Renal pelvis (tissue), 4 donors: Measurements from ENCODE around the gene ZBTB18. TPM values are rescaled to one million over a fixed set of nuclear protein-coding genes. Genes with fewer than 3 reads are reported as not detected.

Source experiments
- DNase-seq: peaks from one replicate; pipeline ENCODE4 v3.0.0-alpha.2; 2013
- polyA plus RNA-seq, 3 donors: library from polyadenylated mRNA; unstranded; fragments of 120-200 nt; gene quantifications; one replicate each; pipeline ENCODE4 v1.2.1, GENCODE V29; 2013; ENCODE audit not compliant: insufficient read length in 3 of 3

ZBTB18 gene
- polyA plus RNA-seq, 3 donors = 22.3 to 25.6 (median 25.2) TPM

DNA sequence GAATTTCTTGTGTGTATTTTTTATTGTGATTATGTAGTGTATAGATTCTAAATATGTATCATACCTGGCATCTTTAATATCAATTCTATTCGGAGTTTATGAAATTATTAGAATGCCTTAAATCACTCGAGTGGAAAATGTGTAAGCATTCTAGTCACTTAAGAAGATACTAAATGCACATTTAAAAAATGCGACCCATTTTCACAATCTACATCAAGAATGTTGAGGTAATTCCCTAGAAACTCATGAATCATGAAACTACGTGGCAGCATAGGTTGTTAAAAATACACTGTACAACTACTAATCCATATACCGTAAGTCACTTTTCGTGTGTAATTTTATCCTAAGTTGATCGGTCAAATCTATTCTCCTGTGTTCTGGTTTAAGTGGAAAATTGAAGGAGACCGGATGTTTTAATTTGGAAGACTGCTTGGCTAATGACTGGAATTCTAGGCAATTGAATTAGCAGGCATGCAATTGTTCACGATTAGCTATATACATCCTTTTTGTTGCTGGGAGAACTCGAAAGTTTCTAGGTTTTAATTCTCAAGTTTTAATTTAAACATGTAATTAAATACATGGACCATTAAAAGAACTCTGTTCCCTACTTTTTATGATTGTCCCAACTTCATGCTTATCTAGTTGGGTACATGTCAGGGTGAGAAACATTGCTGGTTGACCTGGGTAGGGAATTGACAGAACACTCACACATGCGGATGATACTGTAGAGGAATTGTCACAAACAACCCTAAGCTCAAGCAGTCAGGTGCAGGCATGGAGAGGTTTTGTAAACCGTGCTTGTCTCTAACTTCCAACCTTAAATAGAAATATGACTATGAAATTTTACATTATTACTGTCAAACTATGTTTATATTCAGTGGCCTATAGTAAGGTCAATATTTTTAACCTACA is 6.6 kb downstream of the ZBTB18 start:
- DNase-seq = no peak

DNA sequence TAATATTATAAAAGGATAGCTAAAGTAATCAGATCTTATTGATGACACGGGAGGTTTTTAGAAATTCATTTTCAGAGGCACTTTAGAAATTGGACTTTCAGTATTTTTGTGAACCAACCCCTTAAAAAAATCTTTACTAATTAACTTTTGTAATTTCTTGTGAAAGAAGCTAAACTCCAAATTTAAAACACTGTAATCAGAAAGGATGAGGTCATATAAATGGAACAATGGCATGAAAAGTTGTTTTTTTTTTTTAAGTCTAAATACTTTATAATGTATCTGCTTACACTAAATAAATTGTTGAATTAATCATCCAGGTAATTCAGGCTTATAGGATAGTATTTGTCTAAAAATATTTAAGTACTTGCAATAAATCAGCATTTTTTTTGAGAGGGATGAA is 9.0 kb downstream of the ZBTB18 start:
- DNase-seq = no peak

DNA sequence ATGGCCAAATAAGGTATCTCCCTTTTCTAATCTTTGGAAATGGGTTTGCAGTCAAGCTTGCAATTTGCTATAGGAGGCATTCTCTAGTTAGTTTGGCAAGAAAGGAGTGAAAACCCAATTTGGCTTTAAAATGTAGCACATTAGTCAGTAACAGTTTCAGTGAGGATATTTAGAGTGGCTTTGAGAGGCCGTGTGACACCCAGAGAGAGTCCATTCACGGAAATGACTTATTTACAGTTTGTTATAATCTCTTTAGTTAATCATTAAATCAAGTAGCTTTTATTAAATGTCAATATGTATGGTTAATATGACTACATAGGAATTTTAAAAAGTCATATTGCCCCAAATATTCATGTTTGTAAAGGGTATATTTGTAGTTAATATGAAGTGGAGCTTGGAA is 9.6 kb downstream of the ZBTB18 start:
- DNase-seq = no peak

DNA sequence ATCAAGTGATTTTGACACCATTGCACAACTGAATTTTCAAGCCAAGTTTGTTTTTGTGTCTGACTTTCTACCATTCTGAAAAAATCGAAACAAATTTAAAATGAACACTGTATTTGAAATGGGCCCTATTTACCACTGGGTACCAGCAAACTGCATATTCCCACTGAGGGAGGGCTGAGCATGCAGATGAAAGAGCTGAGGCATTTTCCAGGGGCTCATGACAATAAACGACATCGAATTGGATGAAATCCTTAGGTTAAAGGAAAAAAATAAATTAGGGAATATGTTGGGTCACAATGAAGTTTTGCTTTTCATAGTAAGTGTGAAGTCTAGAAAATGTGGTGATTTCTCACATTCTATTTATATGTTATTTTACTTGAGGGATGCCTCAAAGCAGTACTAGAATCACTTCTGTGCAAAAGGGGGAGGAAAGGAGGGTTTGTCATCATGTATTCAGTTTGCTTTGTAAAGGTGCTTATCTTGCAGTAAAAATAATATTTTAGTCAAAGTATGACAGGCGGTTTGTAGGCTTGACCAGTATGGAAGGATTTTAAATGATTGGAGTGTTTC is 11.2 kb downstream of the ZBTB18 start:
- no peak for DNase-seq

DNA sequence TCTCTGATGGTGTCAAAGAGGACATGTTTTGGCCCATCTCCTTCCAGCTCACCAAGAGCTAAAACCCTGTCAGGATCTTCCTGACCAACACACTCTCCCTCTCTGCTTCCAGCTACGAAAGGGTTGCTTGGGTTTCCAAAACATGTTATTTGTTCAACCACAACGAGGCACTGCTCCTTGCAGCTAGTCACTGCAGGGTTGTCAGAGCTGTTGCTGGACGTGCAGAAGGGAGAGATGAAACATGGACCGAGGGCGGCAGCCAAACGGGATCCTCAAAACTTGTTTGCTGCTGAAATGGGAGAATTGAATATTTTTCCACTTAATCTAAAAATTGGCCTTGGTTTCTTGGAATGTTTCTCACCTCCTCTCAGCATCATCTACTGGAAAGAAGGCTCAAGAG is 12.4 kb downstream of the ZBTB18 start:
- DNase-seq = no peak

DNA sequence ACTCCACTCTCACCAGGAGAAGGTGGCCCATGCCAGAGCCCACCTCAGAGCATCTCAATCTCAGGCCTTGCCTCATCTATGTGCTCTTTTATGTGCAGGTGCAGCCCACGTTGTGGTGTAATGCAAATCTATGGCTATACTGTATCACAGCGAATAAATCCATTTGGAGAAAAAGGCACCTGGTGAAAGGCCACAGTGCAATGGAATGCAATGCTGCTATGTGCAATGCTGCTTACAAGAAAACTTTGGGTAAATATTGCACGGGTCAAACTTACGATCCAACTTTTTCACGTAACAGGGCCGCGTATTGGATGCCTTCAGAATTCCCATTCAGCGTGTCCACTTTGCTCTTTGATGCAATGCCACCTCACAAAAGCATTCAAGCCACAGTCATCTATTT is 13.5 kb downstream of the ZBTB18 start:
- no peak for DNase-seq

DNA sequence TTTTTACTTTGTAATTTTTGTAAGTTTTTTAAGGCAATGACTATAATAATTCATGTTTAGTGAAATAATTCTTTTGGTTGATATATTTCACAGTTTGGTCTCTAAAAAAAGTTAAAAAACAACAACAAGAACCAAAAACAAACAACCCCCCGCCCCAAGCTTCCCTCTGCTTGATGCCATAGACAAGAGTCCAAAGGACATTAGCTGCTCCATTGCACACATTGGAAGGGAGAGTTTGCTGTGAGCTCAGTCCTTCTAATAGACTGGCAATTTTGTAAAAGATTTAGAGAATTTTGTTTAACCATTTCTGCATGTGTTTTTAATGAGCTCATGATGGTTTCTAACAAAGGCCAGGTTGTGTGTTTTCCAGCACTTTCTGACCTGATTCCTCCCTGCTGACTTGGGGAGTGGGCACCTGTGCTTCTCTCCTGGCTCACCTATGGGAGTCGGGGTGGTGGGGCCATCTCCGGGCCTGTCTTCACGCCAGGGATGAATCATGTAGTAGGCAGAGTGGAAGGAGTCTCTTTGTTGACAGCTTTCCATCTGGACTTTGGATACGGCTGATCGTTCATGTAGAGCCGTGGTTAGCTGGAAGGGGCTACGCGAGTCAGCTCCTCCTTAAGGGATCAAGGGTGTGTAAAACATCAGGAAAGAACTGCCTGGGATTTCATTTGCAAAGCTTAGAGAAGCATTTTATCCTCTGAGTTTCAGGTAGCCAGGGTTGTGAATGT is 14.1 kb downstream of the ZBTB18 start:
- no peak for DNase-seq

DNA sequence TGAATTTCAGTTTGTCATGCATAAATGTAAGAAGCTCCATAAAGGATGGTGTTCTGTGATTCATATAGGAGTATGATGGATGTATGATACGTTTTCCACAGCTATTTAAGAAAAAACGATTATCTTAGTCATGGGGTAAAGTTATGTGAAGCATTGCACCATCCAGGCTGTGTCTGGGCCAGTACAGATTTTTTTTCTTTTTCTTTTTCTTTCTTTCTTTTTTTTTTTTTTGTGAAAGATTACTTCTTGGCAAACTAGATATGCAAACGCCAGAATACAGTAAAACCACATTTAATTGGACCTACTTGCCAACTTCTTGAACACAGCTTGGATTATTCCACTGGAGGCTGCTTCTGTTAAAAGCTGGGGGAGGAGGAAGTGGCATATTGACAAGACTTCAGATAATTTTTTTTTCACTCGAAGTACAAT is 14.9 kb downstream of the ZBTB18 start:
- no peak for DNase-seq

DNA sequence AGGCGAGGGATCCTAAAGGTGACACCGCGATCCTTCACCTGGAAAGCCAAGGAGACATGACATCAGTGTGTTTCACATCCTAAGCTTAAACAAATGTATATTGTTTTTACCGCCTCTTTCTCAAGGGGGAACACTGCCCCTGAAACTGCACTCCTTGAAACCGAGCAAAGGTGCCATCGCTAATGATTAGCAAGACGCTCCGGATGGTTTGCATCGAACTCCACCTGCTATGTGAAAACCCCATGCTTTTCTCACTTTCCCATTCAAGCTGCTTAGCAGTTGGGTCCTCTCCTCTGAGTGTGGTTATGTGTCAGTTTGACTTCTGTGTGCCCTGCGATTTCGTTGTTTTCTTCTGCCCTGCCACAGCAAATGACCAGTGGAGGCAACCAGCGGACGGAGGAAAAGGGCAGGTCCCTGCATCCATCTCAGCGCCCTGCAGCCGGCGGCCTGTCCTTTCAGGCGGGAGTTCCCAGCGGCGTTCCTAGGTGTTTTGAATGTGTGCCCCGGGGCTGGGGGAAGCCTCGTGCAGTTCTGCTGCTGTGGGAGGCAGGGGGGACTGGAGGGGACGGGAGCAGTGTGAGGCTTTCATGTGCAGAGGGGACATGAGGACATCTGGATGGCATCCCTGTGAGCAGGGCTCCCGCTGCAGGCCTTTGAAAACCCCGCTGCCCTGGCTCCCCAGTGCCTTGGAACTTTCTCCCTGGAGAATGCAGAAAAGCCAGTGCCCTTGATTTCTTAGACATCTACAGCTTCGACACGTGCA is 16.1 kb downstream of the ZBTB18 start:
- no peak for DNase-seq

DNA sequence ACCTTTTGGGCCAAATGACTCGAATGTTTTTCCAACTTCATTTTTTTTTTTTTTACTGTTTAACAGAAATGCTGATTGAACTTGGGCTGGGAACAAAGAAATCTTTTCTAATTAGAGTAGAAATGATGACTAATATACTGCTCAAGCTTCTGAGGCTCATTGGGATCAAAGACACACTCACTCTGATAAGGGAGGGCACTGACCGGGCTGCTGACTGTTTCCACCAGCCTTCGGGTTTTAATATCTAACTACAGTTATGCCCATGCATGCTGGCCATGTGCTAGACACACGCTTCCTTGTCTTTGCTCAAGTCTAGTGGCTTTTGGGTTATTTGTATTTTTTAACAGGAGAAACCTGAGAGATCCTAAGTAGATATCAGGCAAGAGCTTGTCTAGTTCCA is 16.8 kb downstream of the ZBTB18 start:
- DNase-seq = no peak

DNA sequence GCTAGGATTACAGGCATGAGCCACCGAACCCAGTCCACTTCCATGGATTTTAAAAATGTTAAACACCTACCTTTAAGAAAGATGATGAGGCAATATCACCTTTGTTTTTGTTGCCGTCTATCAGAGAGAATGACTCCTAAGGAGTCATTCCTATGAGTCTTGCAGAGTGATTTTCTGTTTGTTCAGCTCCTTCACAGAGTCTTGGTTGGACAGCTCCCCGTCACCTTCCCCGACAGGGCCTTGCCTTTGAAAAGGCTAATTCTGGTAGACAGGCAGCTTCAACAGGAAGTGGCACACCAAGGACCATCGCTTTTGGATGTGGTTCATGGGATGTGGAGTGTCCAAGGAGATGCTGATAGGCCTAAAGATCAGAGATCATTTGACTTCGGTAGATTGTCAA is 17.5 kb downstream of the ZBTB18 start:
- DNase-seq = no peak

DNA sequence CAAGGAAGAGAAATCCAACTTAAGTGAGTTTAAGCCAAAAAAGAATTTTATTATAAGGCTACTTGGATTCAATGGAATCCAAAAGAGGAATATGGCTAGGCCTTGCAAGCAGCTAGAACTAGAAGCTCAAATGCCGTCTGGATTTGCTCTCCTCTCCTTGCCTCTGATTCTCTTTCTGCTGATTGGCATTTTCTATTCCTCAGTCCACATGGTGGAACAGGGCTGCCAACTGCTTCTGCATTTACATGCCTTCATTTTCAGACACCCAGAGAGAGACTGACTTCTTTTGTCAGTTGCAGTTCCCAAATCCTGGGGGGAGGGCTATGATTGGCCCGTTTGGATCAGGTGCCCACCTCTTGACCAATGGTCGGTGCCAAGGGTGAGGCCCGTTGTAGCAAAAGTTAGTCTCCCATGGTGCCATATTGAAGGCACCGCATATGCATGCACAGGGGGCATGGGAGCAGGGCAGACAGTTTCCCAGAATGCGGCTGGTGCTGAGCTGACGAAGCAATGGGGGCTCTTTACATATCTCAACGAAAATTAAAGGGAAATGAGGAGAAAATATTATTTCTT is 18.3 kb downstream of the ZBTB18 start:
- DNase-seq = no peak

DNA sequence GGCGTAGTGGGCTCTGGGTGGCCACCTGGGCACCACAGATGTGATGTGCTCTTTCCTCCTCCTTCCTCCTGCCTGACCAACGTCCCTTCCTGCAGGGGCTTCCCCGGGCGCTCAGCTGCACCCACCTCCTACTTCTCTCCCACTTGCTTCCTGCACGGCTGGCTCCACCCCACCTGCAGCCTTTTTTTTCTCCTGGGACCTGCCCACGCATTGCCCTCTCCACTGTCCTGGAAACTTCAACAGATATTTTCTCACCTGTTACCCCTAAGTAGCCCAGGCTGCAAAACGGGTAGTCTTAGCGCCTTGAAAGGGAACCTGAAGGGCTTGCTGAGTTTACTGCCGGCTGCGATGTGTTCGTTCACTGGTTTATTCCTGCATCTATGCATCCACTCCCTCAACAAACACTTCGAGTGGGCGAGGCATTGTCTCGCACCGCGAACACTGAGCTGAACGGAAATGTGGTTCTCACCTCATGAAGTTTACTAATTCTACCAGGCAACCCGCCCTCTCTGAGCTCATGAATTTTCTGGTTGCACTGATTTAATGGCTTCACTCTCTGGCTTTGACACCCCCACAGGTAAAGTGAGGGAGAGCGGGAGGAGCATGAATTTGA is 23.6 kb downstream of the ZBTB18 start:
- no peak for DNase-seq

DNA sequence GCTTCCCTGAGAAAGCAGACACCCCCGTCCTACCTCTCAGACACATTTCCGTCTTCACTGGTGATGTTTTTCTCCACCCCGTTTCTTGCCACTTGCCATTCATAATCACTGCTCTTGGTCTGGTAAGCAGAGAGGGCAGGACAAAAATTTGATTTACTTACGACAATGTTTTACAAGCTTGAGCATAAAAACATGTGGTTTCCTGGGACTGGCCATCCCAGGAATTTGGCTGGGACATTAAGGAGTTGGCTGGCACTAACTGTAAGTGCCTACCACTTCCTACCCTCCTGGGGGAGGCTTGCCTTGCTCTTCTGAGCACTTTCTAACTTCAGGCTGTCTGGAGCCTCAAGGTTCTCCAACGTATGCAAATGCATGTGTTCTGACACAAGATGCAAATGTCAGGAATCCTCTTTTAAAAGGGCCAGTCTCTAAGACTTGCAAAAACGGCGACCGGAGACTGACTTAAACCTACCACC is 24.2 kb downstream of the ZBTB18 start:
- no peak for DNase-seq

DNA sequence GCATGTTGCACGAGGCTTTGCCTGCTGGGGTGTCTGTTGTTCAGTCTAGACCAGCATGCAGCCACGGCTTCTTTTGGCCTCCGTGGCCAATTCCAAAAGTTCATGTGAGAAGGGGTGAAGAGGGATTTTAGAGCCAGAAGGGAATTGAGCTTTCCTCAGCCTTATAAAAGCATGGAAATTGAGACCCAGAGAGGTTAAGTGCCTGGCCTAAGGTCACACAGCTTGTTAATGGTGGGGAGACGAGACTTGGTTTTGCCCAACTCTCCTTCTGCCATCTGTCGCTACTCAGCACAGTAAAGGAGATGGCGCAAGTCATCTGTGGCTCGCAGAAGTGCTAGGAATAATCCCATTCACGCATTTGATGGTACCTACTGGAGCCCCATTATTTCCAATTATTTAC is 25.7 kb downstream of the ZBTB18 start:
- no peak for DNase-seq

DNA sequence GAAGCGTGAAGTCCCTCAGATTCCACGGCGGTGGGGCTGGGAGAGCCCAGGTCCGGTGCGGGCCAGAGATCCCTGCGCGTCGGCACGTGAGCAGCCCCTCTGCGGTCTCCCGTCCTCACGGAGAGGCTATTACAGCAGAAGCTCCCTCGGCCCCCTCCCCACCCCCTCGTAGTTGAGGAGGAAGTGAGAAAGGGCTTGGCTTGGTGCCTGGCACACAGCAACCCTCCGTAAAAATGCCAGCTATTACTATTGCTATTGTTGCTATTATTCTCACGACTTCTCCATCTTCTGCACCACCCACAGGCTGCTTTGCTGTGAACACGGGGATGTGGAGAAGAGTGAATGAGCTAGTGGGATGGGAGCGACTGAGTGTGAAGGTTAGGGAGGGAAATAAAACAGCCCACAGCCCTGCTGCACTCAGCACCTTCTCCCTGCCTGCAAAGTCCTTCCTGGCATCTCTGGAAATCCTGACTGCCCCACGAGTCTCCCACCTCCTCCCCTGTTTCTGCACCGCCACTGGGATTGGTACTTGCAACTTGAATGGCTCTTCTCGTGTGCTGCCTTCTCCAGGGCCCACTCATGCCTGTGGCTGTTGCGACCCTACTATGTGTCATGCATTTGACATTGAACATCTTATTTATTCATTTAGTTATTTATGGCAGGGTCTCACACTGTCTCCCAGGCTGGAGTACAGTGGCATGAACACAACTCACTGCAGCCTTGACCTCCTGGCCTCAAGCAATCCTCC is 26.6 kb downstream of the ZBTB18 start:
- DNase-seq = no peak

DNA sequence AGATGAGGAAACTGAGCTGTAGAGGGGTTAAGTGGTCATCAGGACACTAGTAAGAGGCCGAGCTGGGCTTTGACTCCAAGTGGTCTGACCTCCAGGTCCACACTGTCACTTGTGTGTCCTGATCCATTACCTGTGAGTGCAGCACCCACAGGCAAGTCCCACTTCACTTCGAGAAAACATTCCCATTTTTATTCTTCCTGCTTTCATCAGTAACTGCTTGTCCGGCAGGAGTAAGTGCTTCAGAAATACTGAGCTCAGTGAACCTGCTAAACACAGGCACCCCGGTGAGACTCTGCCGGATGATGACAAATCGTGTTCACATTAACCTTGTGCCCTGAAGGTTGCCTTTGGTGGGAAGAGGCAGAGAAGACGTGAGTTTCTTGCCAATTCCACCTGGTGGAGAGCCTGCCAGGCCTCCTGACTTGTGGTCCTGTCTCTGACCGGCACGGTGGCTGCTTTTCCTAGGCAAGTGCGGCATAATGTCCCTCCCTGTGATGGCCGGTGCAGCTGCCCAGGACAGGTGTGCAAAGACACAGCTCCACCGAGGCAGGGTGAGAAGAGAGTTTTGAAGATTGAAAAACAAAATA is 29.4 kb downstream of the ZBTB18 start:
- no peak for DNase-seq

DNA sequence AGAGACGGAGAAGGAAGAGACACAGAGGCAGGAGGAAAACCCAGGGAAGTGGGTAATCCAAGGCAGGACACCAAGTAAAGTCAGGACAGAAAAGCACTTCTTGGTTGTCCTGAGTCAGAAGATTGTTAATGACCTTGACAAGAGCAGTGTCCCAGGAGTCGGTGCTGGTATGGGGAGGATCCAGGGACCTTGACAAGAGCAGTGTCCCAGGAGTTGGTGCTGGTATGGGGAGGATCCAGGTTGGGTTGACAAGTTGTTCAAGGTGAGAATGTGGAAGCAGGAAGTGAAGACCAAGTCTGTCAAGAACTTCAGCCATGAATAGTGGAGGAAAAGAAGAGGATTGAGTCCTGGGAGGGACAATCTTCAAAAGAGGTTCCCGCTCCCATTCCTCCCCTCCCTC is 31.9 kb downstream of the ZBTB18 start:
- no peak for DNase-seq

DNA sequence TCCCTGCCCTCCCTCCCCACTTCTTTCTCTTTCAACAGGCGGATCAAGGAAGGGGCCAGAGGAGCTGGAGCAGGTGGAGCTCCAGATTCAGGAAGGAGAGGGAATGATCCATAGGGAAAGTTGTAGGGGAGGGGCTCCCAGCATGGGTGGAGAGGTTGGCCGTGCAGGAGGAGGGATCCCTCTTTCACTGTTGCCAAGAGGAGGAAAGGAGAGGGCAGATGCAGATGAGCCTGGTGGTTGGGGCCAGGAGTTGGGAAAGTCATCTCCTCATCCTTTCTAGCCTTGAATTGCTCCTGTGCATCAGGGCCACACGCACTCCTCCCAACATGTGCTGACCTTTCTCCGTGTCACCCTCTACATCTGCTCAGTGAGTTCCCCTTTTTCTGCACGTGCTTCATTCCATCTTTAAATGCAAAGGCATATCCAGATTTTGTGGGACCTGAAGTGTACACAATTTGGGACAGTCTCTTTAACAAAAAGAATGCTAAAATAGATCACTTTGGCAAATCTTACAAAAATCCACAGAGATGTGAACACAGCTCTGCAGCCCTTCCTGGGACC is 32.4 kb downstream of the ZBTB18 start:
- DNase-seq = no peak

DNA sequence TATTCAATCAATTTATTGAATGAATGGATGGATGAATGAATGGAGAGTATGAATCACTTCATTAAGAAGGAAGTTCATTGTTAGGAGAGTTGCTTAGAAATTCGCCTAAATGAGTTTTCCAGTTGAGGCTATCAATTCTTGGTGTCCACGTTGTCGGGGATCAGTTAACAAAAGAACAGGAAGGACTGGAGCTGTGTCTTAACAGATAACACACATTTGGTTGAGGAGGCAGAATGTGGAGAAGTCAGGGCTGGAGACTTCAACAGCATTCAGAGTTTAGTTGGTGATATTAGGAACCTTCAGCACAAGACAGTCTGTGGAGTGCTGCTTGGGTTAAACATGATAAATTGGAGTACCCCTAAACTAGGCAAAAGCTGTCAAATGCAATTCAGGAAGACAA is 33.7 kb downstream of the ZBTB18 start:
- no peak for DNase-seq
